Left ventricle myocardium superior (tissue), 1 donor: ENCODE data around the gene GAB2. TPM values are rescaled to one million over a fixed set of nuclear protein-coding genes. Genes with fewer than 3 reads are reported as not detected.

Source experiments
- total RNA-seq: library from RNA; stranded (reverse); fragmentation: NEBNext Ultra II Directional; extraction: Animal tissue kit (Norgen Biotek cat#: 25700); gene quantifications from one replicate; pipeline ENCODE4 v1.2.1, GENCODE V29; 2021
- donor health status: DM: no; HTN: yes; CAD: no; lungs with severe emphysema.

GAB2 gene
- total RNA-seq, 1 donor from 2014 or later: 17.2 TPM

Other genes starting within 250 kb of the GAB2 start
- gene KCTD21, start 229.2 kb downstream of the GAB2 start, total RNA-seq: 8.5 TPM
- gene USP35, start 228.9 kb downstream of the GAB2 start, total RNA-seq: 4.7 TPM
- 16.2 TPM for gene NARS2, start 157.0 kb upstream of the GAB2 start, total RNA-seq